Karpas-422 (cell line): ENCODE measurements around the gene NCSTN. TPM values are rescaled to one million over a fixed set of nuclear protein-coding genes. Genes with fewer than 3 reads are reported as not detected.

Experiments used
- DNase-seq: peaks from one replicate; pipeline ENCODE4 v3.0.0-alpha.2; 2015
- H2AFZ ChIP-seq: fragments of 200-600 bp; sonication (generic); 2 replicates; pipeline ENCODE4 v1.6.1; 2014; ENCODE audit warnings: antibody characterized with exemption, low read length, mixed read lengths
- H3K27ac ChIP-seq: fragments of 200-600 bp; sonication (generic); 2 replicates; pipeline ENCODE4 v1.5.1; 2014; ENCODE audit warnings: mild to moderate bottlenecking, low read length, moderate library complexity
- H3K27me3 ChIP-seq: fragments of 200-600 bp; sonication (generic); 2 replicates; pipeline ENCODE4 v1.6.1; 2014; ENCODE audit warnings: low read length, mixed read lengths
- H3K36me3 ChIP-seq: fragments of 200-600 bp; sonication (generic); 2 replicates; pipeline ENCODE4 v1.6.1; 2014; ENCODE audit warnings: low read length, mixed read lengths; ENCODE audit not compliant: insufficient read depth
- H3K4me1 ChIP-seq: fragments of 200-600 bp; sonication (generic); 2 replicates; pipeline ENCODE4 v1.6.1; 2014; ENCODE audit warnings: mild to moderate bottlenecking, low read length, mixed read lengths
- H3K4me2 ChIP-seq: fragments of 200-600 bp; sonication (generic); 2 replicates; pipeline ENCODE4 v1.6.1; 2014; ENCODE audit warnings: low read length, low read depth, mild to moderate bottlenecking; ENCODE audit not compliant: poor library complexity, severe bottlenecking
- H3K4me3 ChIP-seq: fragments of 200-600 bp; sonication (generic); 2 replicates; pipeline ENCODE4 v1.5.1; 2014; ENCODE audit warnings: mild to moderate bottlenecking, antibody characterized with exemption, low read length, mixed read lengths
- H3K79me2 ChIP-seq: fragments of 200-600 bp; sonication (generic); 2 replicates; pipeline ENCODE4 v1.6.1; 2014; ENCODE audit warnings: mild to moderate bottlenecking, low read length, mixed read lengths
- H3K9ac ChIP-seq: fragments of 200-600 bp; sonication (generic); 2 replicates; pipeline ENCODE4 v1.6.0; 2014; ENCODE audit warnings: low read length
- H3K9me2 ChIP-seq: fragments of 200-600 bp; sonication (generic), shearing (Covaris generic); replicated peaks from 2 replicates; pipeline ENCODE4 v1.6.0; 2014; ENCODE audit warnings: mild to moderate bottlenecking, low read length, moderate library complexity; ENCODE audit not compliant: insufficient read depth
- H3K9me3 ChIP-seq: fragments of 300-700, 200-600 bp; sonication (generic); 2 replicates; pipeline ENCODE4 v1.6.1; 2014; ENCODE audit warnings: low read length, mixed read lengths
- H4K20me1 ChIP-seq: fragments of 200-600 bp; sonication (generic); 2 replicates; pipeline ENCODE4 v1.6.1; 2014; ENCODE audit warnings: mild to moderate bottlenecking, antibody characterized with exemption, low read length, low read depth; ENCODE audit not compliant: insufficient read depth
- total RNA-seq: library from RNA; depleted of rRNA; stranded (reverse); fragments of >200 nt; shearing (Covaris generic); gene quantifications from 2 replicates; pipeline ENCODE4 v1.2.3, GENCODE V29; 2014; ENCODE audit warnings: low replicate concordance

Gene NCSTN
- total RNA-seq, 1 experiment from 2014 or later = 76.9 TPM

GRCh38 chr1:160361814-160362167, 18.6 kb downstream of the NCSTN start:
- H3K4me2 ChIP-seq = no peak overlapping the region
- H3K4me3 ChIP-seq = no peak overlapping the region
- H4K20me1 ChIP-seq = no peaks in the 10 kb centered on the region
- no peaks in the 10 kb centered on the region for H3K9me2 ChIP-seq
- H3K27ac ChIP-seq = peak overlapping the region; percentile 49; the same call in 1 of the 2 replicates
- H3K9me3 ChIP-seq = no peaks in the 10 kb centered on the region
- H3K4me1 ChIP-seq = peaks cover 16% of the 10 kb centered on the region
- no peak overlapping the region for H2AFZ ChIP-seq
- no peaks in the 10 kb centered on the region for H3K27me3 ChIP-seq
- peak overlapping the region; percentile 32; the same call in 1 of the 2 replicates for H3K9ac ChIP-seq
- H3K36me3 ChIP-seq = peaks cover 11% of the 10 kb centered on the region; the same call in 1 of the 2 replicates
- DNase-seq = no peak
- H3K79me2 ChIP-seq = no peaks in the 10 kb centered on the region

- Histone ChIP-seq H3K4me3 (no peak overlapping the region), H2AFZ (no peak overlapping the region), H3K9me2 (no peaks in the 10 kb centered on the region), H3K9me3 (no peaks in the 10 kb centered on the region), H3K27me3 (no peaks in the 10 kb centered on the region), H3K9ac (peak overlapping the region; percentile 32; the same call in 1 of the 2 replicates), H4K20me1 (no peaks in the 10 kb centered on the region), H3K27ac (peak overlapping the region; percentile 49; the same call in 1 of the 2 replicates), H3K36me3 (peaks cover 10% of the 10 kb centered on the region; the same call in 1 of the 2 replicates), H3K79me2 (no peaks in the 10 kb centered on the region), H3K4me2 (no peak overlapping the region), H3K4me1 (peaks cover 18% of the 10 kb centered on the region)
- DNase-seq = no peak
These were observed 19.2 kb downstream of the NCSTN start for GRCh38 chr1:160362168-160362957.

- Histone ChIP-seq H2AFZ (no peak overlapping the region), H3K27ac (no peak overlapping the region), H3K4me1 (peaks cover 18% of the 10 kb centered on the region), H4K20me1 (no peaks in the 10 kb centered on the region), H3K9me2 (no peaks in the 10 kb centered on the region), H3K79me2 (no peaks in the 10 kb centered on the region), H3K4me3 (no peak overlapping the region), H3K27me3 (no peaks in the 10 kb centered on the region), H3K36me3 (peaks cover 6% of the 10 kb centered on the region; the same call in 1 of the 2 replicates), H3K9me3 (no peaks in the 10 kb centered on the region), H3K9ac (no peak overlapping the region), H3K4me2 (no peak overlapping the region)
- no peak for DNase-seq
These were observed 19.8 kb downstream of the NCSTN start for GRCh38 chr1:160363010-160363409.

GRCh38 chr1:160363951-160364735, 21.0 kb downstream of the NCSTN start:
- no peaks in the 10 kb centered on the region for H3K27me3 ChIP-seq
- H3K4me2 ChIP-seq = no peak overlapping the region
- H3K9me3 ChIP-seq = no peaks in the 10 kb centered on the region
- H4K20me1 ChIP-seq = no peaks in the 10 kb centered on the region
- H3K79me2 ChIP-seq = no peaks in the 10 kb centered on the region
- H3K4me3 ChIP-seq = no peak overlapping the region
- H3K36me3 ChIP-seq = 0 out of 2 replicates have a peak, but pooled peaks cover 4% of the 10 kb centered on the region
- H2AFZ ChIP-seq = no peak overlapping the region
- peaks cover 18% of the 10 kb centered on the region for H3K4me1 ChIP-seq
- no peak overlapping the region for H3K27ac ChIP-seq
- no peak for DNase-seq
- no peak overlapping the region for H3K9ac ChIP-seq
- no peaks in the 10 kb centered on the region for H3K9me2 ChIP-seq

- Histone ChIP-seq H3K27ac (no peak overlapping the region), H3K4me1 (peaks cover 18% of the 10 kb centered on the region), H3K9me2 (no peaks in the 10 kb centered on the region), H3K36me3 (no peaks in the 10 kb centered on the region), H3K79me2 (no peaks in the 10 kb centered on the region), H3K4me2 (no peak overlapping the region), H4K20me1 (no peaks in the 10 kb centered on the region), H3K9me3 (no peaks in the 10 kb centered on the region), H3K27me3 (no peaks in the 10 kb centered on the region), H3K9ac (no peak overlapping the region), H3K4me3 (no peak overlapping the region), H2AFZ (no peak overlapping the region)
- no peak for DNase-seq
These were observed 22.1 kb downstream of the NCSTN start for GRCh38 chr1:160365325-160365724.

GRCh38 chr1:160366731-160367515, 23.7 kb downstream of the NCSTN start, which contains the start of gene NHLH1:
NHLH1 (plus strand) TSS chr1:160367071; CDS start chr1:160370732, 3,661 bp downstream.
- Histone ChIP-seq H3K79me2 (no peaks in the 10 kb centered on the region), H3K4me1 (peaks cover 18% of the 10 kb centered on the region), H3K9ac (no peak within 1 kb of the TSS), H3K27me3 (no peaks in the 10 kb centered on the region), H3K9me2 (no peaks in the 10 kb centered on the region), H3K4me2 (no peak within 1 kb of the TSS), H4K20me1 (no peaks in the 10 kb centered on the region), H3K9me3 (no peaks in the 10 kb centered on the region), H2AFZ (no peak within 1 kb of the TSS), H3K36me3 (no peaks in the 10 kb centered on the region), H3K27ac (no peak within 1 kb of the TSS), H3K4me3 (no peak within 1 kb of the TSS)
- peak; percentile 84 for DNase-seq

GRCh38 chr1:160367516-160367900, 24.3 kb downstream of the NCSTN start:
- no peak overlapping the region for H3K4me2 ChIP-seq
- no peak overlapping the region for H2AFZ ChIP-seq
- no peaks in the 10 kb centered on the region for H3K9me3 ChIP-seq
- H3K9me2 ChIP-seq = no peaks in the 10 kb centered on the region
- H3K4me1 ChIP-seq = peaks cover 15% of the 10 kb centered on the region
- no peak overlapping the region for H3K9ac ChIP-seq
- no peaks in the 10 kb centered on the region for H3K27me3 ChIP-seq
- no peaks in the 10 kb centered on the region for H3K36me3 ChIP-seq
- H3K79me2 ChIP-seq = no peaks in the 10 kb centered on the region
- no peak overlapping the region for H3K27ac ChIP-seq
- no peaks in the 10 kb centered on the region for H4K20me1 ChIP-seq
- H3K4me3 ChIP-seq = no peak overlapping the region
- no peak for DNase-seq
